GM21825 (cell line): ENCODE data around the gene QRFP.

Experiments used
- ATAC-seq: cut with Tn5 transposase; IDR thresholded peaks from one replicate; pipeline ENCODE4 v1.9.1; 2021; ENCODE audit warnings: mild to moderate bottlenecking, moderate library complexity; ENCODE audit not compliant: unreplicated experiment

The QRFP gene

DNA sequence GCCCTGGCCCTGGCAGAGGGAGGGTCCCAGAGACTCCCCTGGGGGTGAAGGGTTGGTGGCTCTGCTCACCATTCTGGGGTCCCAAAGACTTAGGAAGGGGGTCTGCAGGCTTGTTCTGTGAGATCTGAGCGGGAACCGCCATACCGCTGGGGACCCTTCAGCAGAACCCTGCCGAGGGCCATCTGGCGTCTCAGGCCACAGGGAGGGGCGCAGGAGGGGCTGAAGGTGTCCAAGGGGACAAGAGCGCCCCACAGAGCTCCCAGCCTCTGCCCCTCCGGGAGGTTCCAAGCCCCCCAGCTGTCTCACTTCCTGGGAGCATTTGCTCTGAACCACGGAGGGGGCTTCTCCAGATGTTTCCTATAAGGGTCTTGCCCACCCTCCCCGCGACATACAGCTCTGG is 37.6 kb upstream of the QRFP start:
- no peak for ATAC-seq

DNA sequence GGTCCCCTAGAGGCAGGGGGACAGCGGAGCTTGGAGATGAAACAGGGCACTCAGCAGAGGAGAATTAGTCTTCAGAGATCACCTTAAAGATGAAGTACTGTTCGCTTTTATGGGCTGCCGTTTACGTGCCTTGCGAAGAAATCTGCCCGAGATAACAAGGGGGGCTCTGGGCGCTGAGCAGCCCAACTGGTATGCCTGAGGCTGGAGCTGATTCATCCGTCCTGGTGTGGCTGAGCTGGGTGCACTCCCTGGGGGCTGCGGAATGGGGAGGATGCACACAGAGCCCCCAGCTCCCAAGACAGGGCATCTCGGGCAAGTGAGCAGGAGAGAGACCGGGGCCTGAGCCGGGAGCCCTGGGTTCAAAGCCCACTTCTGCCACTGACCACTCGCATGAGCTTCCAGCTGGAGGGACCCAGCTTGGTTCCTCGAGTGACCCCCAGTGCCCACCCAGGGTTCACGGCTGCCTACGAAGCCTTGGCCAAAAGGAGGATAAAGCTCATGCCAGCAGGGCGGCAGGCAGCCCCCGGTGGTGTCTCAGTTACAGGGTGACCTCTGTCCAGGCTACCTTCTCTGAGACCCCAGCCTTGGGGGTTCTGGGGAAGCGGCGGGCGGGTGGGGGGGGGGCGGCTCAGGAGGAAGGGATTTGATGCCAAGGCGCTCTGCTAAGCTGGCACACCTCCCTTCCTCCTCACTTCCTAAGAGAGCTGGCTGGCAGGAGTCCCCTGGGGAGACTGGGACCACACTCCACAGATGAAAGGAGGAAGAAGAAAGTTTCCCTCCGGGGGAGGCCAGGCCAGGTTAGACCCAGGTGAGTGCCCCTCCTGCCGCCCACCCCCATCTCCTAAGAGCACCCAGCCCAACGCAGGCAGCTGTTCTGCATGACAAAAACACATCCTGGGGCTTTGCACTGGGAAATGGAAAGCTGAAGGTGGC is 36.8 kb upstream of the QRFP start:
- ATAC-seq = no peak

DNA sequence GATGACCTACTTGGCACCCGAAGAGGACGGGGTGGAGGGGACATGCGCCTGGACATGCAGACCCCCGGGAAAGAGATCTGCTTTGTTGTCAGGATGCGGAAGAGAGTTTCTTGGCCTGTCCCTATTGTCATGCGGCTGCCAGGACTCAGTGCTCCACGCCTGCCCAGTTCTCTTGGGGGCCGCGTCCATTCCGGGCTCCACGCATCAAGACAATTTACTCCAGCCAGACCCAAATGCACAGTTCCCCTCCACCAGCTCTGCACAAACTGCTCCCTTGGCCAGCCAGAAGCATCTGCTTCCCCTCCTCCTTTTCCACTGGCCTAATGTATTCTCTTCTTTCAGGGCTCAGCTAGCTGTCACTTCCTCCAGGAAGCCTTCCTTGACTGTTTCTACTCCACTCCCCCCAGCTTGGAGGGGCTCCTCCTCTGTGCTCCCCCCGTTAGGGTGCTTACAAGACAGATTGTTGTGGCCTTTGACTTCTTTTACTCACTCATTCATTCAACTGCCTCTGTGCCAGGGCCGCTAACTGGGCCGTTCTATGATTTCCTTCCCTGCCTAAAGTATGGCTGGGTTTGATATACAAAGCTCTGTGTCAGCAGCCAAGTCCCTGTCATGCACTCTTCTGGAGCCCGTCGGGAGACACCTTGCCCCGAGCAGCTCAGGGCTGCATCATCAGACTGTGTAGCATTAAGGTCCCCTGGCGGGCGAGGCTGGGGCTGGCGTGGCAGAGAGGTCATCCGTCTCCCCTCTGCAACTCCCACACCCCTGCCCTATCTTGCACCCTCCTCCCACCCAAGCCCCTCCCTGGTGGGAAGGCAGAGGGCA is 35.9 kb upstream of the QRFP start:
- no peak for ATAC-seq

DNA sequence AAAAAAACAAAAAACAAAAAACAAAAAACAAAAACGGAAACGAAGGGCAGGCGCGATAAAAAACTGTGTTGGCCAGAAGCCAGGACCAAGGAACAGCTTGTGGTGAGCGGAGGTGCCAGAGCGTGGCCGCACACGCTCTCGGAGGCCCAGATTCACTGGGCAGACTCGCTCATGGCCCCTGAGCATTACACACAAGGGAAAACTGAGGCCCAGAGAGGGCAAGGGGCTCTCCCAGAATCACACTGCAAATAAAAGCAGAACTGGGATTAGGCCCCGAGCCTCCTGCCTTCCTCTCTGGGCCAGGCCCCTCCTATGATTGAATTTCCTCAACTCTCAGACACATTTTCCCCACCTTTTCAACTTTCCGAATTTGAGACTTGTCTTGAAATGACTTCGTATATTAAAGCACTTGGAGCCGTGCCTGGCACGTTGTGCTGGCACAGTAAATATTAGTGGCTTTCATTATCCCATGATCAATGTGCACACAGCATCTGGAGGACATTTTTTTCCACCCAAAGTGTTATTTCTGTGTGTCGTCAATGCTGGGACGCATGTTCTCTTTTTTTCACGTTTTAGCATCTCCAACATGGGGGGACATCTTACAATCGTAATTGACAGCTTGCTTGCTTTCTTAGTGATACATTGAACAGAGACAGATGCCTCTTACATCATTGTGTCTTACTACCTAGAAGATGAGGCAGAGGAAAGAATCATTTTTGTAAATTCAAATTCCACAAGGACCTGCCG is 35.1 kb upstream of the QRFP start:
- peak; percentile 44 for ATAC-seq

DNA sequence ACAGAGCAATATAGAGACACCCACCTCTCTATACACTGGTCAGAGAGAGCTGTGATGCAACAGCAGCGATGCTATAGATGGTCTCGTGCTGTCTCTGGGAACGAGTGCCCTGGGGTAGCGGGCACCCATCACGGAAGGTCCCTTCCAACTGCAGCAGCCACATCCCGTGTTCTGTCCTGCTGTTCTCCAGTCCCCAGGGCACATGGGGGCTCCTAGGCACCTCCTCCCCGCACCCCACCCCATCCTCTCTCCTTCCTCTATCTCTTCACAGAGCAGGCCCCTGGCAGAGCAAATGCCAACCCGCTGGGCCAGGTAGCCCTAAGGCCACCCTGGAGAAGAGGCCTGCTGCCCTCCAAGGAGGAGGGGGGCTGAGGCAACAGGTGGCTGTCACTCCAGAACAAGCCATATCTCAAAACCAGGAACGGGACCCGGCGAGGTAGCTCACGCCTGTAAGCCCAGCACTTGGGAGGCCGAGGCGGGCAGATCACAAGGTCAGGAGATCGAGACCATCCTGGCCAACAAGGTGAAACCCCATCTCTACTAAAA is 34.3 kb upstream of the QRFP start:
- no peak for ATAC-seq

DNA sequence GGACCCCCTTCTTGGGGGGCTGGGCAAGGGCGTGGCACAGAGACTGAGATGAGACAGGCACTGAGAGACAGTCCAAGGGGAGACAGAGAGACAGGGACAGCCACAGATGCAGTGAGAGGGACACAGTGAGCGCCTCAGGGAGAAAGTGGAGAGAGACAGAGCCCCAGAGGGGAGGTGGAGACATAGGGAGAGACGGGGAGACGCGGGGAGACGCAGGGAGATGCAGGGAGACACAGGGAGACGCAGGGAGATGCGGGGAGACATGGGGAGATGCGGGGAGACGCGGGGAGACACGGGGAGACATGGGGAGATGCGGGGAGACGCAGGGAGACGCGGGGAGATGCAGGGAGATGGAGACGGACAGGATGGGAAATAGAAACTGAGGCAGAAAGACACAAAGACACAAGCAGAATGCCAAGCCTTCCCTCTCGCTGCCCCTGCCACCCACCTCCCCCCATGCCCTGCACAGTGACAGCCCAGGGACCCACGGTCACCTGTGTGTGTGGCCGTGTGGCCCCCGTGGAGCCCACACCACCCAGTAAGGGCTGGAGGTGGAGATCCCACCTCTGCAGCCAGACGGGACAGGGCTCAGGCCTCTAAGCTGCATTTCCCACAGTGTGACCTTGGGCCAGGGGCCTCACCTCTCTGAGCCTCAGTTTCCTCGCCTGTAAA is 33.7 kb upstream of the QRFP start:
- ATAC-seq = no peak

DNA sequence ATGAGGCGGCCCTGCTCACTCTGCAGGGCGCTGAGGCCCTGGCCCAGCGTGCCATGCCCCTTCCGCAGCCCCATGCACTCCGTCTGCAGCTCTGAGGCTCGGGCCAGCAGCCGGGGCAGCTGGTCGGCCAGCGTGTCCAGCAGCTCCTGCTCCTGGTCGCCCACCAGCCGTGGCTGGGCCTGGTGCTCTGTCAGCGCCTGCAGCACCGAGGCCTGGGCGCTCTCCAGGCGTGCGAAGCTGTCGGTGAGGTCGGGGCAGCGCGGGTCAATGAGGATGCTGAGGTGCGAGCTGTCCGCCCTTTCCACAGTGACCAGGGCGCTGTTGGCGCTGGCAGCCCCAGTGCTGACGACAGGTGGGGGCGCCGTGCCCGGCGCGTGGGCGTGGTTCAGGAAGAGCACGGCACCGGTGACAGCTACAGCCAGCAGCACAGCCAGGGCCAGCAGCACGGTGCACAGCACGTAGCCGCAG is 33.0 kb upstream of the QRFP start:
- no peak for ATAC-seq

DNA sequence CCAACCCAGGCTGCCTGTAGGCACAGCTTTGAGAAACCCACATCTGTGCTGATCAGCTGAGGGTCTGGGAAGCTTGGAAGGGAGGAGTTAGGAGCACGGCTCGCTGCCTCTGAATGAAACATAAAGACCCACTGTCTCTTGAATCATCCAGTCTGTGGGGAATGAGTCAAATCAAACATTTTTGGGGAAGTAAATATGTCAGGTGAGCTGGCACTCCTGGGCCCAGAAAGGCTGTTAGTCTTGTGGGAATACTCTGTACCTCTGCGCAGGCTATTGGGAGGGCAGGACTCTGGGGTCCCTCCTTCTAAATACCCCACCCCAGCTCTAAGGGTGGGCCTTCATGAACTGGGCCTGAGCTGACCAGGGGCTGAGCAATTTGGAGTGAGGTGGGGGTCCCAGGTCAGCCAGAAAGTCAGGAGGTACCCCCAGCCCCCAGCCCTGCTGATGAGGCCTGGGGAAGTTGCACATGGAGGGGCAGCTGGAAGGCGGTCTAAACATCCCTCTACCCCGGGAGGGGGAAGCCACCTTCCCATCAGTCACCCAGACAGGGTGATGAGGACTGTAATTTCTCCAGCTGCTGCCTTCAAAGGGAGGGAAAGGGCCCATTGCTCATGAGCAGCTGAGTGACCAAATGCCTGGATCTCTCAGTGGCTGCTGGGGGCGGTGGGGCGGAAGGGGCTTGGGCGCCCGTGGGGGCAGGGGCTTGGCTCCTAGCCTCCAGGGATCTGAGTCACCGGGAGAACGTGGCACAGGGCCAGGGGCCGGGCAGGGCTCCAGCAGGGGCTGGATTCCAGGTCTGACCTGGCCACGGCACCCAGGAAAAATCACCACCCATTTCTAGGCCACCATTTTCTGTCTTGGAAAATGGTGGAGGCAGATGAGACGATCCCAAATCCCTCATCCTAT is 31.6 kb upstream of the QRFP start:
- ATAC-seq = no peak

DNA sequence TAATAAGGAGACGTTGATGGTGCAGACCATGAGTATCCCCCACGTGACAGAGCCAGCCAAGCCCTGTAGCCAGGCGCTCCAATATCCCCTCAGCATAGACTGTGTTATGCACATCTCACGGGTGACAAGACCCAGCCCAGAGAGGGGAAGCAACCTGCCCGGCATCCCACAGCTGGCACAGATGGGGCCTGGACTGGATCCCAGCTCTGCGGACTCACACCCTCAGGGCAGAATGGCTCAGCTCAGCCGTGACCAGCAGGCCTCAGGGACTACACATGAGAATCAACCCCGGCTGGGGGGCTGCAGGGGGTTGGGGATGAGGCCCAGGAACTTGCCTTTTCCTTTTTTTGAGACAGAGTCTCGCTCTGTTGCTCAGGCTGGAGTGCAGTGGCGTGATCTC is 30.7 kb upstream of the QRFP start:
- no peak for ATAC-seq

DNA sequence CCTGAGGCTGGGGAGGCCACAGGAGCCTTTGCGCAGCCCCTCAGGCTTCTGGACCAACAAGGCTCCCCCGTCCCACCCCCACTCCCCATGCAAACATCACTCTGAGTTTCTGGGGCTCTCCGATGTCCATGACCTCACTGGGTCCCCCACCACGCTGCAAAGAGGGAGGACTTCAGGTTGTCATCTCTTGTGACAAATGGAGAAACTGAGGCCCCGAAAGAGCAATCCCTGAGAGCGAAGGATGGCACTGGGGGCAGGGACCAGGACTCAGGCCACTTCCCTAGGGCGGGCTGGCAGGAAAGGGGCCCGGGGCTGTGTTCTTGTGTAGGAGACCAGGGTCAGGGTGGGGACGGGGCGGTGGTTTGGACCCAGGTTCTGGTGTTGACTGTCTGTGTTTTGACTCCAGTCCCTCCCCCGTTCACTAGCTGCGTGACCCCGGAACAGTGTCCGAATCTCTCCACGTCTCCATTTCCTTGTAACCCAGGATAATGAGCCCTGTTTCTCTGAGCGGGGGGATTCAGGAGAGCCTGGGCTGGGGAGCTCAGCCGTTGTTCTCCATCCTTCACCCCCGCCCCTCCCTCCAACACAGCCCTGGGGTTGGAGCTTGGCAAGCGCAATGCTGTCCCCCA is 28.6 kb upstream of the QRFP start:
- ATAC-seq = no peak

DNA sequence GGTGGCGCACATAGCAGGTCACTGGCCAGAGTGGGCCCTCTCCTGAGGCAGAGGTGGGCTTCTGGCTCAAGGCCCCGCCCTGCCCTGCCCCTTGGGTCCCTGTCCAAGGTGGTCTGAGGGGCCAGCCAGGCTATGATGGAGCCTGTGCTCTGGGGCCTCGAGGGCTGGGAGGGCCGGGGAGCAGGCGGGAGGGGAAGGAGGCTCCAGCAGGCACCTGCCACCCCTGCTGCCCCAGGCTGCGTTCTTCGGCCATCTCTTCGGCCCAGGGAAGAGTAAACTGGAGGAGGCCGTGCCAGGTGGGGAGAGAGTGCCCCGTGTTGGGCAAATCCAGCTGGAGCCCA is 27.8 kb upstream of the QRFP start:
- ATAC-seq = no peak

DNA sequence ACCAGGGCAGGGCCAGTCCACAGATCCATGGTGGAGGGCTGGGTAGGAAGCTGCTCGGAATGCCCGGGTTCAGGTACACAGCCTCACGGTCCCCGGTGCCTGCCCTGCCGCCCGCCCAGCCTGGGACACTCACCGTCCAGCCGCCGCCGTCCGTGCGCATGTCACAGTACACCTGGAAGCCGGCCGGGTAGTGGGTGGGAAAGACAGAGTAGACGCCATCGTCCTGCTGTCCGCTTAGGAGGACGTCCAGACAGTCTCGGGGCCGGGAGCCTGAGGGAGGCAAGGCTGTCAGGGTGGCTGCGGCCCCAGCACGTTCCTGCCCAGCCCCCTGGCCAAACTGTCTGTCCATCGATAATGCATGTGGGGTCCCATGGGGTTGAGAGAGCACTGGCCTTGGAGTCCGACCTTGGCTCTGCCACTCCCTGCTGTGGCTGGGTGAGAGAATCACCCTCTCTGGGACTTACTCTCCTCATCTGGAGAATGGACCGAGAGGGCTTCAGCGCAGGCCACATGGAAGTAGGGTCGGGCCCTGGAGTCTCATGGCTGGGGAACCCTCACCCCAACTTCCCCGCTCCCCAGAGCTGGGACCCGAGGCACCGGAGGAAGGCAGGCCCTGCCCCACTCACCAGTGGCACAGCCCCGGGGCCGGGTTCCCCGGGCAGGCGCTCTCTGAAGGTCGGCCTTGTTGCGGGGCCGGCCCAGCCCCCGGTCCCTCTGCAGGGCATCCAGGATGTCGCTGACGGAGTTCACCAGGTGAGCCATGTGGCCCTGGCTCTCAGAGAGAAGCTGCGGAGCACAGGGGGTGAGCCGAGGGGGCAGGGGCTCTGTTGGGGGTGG is 27.2 kb upstream of the QRFP start:
- no peak for ATAC-seq

DNA sequence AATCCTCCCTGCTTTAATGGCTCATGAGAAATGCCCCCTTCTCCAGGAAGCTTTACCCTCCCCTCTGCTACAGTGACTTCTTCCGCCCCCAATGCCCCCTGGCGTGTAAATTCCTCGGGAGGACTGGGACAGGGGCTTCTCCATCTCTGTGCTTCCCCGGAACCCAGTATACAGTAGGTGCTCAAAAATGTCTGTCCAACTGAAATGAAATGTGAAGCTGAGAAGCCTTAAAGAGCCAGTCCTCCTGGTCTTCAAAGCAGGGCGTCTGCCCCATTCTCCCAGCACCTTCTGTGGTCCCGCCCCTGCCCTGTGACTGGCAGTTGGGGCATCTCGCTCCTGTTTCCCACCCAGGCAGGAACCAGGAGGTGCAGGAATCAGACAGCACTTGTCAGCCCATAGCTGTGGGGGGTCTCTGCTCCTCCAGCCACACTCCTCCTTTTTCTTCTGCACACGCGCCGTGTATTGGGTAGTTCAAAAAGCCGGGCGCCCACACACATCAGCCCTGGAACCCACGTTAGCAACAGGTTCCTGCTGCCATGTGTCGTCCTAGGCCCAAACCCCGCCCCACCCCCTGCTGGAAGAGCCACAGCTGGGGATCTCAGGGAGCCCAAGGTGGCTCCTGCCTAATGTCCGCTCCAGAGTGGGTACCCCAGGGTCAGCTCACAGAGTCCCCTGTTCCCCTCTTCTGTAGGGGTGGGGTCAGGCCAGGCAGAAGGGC is 26.4 kb upstream of the QRFP start:
- ATAC-seq = no peak

DNA sequence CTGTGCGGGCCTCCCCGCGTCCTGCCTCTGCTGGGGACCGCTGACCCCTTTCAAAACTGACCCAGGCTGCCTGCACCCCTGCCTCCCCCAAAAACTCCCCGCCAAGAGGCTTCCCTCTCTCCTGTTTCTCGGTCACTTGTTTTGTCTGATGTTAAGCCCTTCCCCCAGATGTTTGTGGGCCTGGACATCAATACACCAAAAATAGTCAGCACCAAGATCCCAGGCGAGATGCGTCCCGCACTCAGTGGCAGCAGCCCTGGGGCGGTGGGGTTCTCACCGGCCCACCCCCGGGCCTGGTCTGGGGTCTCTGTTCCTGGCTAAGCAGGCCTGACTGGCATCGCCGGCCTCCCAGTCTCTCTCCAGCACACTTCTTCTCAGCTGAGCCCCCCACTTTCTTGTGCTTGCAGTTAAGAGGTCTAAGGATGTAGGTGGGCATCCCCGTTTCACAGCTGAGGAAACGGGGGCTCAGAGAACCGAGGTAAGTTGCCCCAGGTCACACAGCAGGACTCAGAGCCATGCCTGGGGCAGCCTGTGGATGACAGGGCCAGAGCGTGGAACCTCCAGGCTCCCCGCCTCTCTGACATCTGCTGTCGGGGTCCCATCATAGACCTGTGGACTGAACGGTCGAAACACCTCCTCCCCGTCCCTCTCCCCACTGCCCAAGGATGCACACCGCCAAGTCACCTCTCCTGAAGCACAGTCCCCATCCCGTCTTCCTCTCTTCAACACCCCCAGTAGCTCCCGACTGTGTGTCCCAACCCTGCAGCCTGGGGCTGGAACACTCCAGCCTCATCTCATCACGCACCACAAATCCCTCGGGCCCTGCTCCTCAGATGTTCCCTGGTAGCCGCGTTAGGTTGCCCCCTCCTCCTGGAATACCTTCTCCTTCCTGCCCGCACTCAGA is 25.6 kb upstream of the QRFP start:
- ATAC-seq = no peak

DNA sequence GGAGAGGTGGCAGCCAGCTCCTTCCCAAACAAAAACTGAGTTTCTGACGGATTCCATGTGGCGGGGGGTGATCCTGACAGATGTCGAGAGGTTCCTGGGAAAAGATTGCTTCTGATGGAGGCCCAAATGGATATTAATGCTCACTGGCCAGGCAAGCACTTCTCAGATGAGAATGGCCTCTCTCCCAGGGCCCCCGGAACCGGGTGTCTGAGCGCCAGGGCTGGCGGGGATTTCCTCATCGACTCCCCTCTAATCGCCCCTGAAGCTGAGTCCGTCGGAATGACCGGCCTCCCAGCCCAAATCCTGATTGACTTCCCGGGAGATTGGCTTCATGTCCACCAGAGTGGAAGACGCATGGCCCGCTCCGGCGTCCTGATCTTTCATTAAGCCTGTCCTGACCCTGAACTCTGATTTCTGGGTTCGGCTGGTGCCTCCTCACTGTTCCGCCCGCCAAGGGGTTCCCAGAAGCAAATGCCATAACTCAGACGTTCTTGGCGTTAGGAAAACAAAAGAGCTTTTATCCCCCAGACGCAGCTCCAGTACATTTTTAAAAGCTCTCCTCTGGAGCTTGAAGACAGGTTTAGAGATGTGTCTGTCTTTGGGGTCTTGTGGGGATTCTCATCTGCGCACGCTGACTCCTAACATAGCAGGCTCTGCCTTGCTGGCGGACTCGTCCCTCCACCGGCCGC is 24.8 kb upstream of the QRFP start:
- no peak for ATAC-seq

DNA sequence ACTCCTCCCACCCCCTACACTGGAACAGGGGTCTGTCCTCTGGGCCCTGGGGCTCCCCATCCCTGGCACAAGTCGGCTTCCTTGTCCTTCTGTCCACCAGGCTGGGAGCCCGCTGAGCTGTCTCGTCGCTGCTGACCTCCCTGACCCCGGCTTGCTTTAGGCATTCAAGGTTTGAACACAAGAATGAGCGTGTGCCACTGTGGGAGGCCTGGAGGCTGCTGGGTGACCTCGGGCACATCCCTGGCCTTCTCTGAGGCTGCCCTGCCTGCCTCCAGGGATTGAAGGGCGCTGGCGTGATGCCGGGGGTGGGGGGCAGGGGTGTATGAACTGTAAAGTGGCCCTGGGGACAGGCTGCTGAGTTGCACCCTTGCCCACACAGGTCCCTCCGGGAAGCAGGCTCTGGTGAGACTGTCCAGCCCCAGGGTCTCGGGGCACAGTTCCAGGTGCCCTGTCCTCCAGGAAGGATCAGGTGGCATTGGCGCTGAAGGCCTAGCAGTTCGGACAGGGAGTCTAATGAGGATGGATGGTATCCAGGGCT is 24.2 kb upstream of the QRFP start:
- ATAC-seq = no peak
